HG02623 (cell line): ENCODE data around the gene ACTG1.
A peak's percentile ranks its signal among the peaks of the same experiment; 100 is the strongest.

ENCODE experiments used
- ATAC-seq: cut with Tn5 transposase; IDR thresholded peaks from one replicate; pipeline ENCODE4 v1.9.1; 2021; ENCODE audit warnings: moderate library complexity; ENCODE audit not compliant: unreplicated experiment

Gene ACTG1

DNA sequence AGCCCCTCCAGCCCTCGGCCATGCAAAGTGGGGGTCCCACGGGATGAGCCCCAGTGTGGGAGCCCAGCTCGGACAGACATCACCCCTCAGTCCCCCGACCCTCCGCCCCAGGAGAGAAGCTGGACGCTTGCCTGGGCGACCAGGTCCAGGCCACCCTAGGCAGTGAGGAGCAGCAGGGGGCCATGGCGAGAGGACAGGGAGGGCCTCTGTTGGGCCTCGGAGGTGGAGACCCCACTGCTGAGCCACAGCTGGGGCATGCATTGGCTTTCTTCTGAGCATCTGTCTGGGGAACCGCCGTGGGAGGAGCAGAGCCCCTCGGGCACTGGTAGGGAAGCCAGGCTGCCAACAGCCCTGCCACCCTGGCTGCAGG, 13.0 kb downstream of the ACTG1 start:
- no peak for ATAC-seq

- ATAC-seq: no peak
Measured at GRCh38 chr17:81498953-81499600, 13.5 kb downstream of the ACTG1 start.

- no peak for ATAC-seq
Measured at GRCh38 chr17:81494626-81495377, 17.8 kb downstream of the ACTG1 start.

- no peak for ATAC-seq
Measured at GRCh38 chr17:81493198-81494038, 19.2 kb downstream of the ACTG1 start.

DNA sequence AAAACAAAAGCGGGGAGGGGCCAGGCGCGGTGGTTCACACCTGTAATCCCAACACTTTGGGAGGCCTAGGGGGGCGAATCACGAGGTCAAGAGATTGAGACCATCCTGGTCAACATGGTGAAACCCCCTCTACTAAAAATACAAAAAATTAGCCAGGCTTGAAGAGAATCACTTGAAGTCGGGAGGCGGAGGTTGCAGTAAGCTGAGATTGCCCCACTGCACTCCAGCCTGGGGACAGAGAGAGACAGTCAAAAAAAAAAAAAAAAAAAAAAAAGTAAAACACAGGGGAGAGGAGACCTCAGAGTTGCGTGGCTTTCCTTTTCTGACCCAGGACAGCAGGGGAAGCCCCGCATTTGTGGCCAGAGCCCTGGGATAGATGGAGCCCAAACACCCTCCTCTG, 19.9 kb downstream of the ACTG1 start:
- no peak for ATAC-seq

- ATAC-seq: no peak
Measured at GRCh38 chr17:81492202-81492601, 20.4 kb downstream of the ACTG1 start.

DNA sequence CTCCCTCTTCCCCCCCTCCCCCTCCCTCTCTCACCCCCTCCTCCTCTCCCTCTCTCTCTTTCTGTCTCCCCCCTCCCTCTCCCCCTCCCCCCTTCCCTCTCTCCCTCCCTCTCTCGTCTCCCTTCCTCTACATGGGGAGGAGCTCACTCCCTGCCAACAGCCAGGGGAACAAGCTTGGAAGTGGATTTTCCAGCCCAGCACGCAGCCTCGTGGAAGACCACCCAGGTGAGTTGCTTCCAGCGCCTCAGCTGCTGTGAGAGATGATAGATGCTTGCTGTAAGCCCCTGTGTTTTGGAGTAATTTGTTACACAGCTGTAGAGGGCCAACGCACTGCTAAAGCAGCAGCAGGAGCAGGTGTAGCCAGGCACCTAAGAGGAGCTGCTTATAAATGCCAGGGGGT, 20.8 kb downstream of the ACTG1 start:
- ATAC-seq: no peak

DNA sequence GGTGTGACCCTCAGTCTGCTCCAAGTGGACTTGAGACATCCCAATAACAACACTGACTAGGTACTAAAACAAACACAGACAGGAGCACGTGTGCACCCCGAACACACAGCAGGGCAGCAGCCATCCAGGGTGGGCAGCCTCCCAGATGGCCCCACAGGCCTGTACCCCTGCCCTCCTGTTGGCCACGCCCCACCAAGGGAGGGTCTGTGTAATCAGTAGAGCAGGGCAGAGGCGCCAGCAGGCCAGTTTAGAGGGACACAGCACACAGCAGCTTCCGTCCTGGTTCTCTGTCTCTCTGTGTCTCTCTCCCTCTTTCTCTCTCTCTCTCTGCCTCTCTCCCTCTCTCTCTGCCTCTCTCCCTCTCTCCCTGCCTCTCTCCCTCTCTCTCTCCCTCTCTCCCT, 21.4 kb downstream of the ACTG1 start:
- ATAC-seq: no peak

GRCh38 chr17:81489998-81490992, 22.3 kb downstream of the ACTG1 start:
- ATAC-seq: no peak

DNA sequence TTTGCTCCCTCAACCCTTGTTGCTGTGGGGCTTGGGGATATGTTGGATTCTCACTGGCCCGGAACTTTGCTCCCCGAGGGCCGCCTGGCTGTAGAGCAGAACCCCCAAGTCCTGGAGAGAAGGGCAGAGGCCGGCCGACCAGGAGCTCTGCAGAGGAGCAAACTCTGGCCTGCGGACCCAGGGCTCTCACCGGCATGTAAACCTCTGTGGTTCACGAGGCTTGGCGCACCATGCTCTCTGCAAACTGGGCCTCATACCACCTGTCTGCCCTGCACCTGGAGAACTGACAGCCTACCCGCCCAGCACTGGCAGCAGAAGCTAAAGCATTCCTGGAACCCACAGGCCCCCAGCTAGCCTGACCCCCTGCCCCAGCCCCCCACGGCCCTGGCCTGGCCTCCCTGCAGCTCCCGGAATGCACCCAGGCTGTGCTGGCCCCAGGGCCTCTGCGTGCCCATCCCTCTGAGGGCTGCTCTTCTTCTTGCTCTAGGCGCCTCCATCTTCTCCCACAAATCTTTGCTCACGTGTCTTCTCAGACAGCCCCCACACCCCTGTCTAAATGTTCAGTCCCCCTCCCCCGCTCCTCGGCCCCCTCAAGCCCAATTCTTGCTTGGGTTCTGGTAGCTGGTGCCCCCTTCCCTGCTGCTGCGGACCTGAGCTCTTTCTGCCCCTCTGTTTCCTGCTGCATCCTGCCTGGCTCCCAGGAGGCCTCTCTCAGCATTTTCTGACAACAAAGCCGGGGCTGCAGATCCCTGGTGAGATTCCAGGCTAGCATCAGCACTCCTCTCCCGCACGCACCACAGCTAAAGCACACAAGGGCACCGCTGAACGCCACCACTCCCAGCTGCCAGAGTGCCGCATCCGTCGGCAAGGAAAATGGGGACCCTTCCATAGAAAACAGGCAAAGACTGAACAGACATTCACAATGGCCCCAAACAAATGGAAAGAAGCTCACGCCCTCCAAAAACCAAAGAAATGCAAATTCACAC, 23.3 kb downstream of the ACTG1 start:
- no peak for ATAC-seq

GRCh38 chr17:81488276-81488860, 24.2 kb downstream of the ACTG1 start:
- no peak for ATAC-seq

GRCh38 chr17:81487487-81488275, 24.9 kb downstream of the ACTG1 start:
- ATAC-seq: peak; percentile 41

DNA sequence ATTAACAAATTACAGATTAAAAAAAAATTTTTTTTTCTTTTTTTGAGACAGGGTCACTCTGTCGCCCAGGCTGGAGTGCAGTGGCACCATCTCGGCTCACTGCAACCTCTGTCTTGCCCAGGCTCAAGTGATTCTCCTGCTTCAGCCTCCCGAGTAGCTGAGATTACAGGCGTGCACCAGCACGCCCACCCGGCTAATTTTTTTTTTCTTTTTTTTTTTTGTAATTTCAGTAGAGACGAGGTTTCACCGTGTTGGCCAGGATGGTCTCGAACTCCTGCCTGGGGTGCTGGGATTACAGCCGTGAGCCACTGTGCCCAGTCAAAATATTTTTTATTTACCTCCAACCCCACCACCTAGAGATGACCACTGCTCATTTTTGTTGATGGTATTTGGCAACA, 25.5 kb downstream of the ACTG1 start:
- no peak for ATAC-seq

DNA sequence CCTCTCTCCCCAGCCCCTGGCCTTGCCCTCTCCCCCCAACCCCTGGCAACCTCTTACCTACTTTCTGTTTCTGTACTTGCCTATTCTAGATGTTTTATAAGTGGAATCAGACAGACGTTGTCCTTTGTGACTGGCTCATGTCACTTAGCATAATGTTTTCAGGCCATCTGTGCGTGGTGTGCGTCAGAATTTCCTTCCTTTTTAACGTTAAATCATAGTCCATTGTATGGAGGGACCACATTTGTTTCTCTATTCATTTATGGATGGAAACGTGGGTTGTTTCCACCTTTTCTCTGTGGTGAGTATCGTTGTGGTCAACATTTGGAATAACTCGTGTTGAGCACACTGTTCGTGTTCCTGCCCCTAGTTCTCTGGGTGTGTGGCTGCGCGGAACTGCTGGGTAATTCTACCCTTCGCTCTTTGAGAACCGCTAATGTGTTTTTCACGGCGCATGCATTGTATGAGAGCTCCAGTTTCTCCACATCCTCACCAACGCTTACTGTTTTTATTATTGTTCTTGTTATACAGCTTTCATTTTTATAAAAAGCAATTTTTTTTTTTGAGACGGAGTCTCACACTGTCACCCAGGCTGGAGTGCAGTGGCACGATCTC, 26.3 kb downstream of the ACTG1 start:
- no peak for ATAC-seq

DNA sequence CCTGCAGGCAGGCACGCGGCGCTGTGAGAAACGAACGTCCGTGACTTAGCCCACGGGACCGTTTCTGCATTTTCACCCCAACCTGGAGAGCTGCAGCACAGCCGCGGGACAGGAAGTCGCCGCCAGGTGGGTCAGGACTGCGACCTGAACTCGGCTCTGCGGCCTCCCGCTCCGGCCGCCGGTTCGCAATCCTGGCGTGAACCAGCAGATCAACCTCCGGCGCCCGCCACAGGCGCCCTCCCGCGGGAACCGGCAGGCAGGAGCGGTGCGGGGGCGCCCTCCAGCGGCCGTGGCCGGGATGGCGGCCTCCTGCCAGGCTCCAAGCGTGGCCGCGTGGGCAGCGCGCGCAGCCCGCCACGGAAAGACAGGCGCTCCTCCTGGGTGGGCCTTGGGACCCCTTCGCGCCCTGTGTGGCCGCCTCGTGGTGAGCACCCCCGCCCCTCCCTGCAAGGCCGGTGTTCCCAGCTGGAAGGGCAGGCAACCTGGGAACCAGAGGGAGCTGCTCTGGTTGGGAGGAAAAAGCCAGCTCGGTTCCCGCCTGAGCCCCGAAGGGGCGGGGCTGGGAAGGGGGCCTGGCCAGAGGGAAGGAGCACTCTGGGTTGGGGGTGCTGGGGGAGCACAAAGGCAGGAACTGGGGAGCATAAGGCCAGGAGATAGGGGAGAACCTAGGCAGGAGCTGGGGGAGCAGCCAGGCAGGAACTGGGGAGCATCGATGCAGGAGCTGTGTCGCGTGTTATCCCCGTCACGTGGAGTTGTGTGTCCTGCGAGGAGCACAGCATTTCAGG, 28.2 kb downstream of the ACTG1 start:
- peak; percentile 36 for ATAC-seq

DNA sequence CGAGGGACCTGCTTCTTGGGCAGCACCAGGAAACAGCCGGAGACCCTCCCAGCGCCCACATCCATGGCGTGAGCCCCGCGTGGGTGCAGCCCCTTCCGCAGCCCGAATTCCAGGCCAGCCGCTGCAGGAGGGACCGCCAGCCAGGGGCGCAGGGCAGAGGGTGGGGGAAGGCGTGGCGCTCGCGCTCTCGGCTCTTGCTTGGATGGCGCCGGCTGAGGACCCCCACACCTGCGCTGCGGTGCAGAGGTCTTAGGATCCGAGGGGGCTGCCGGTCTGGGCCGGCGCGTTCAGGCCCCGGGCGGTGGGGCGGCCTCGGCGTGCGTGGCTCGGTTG, 28.8 kb downstream of the ACTG1 start:
- no peak for ATAC-seq
